Uterus (tissue), 4 donors: Measurements from ENCODE around the gene ITPR3. TPM values are rescaled to one million over a fixed set of nuclear protein-coding genes. Genes with fewer than 3 reads are reported as not detected.

Source experiments
- DNase-seq, 2 donors: peaks; one replicate each; pipeline ENCODE4 v3.0.0-alpha.2; 2019 to 2020
- H3K27ac ChIP-seq, 2 donors: fragments of 200-600 bp; sonication (generic); 1 replicate in 1 of 2; 2 replicates in 1 of 2; pipeline ENCODE4 v1.5.1; 2016 to 2018
- H3K27me3 ChIP-seq, 2 donors: fragments of 200-600 bp; sonication (generic); one replicate each; pipeline ENCODE4 v1.5.1; 2018 to 2019; ENCODE audit warnings: control low read depth in 1 of 2
- H3K36me3 ChIP-seq, 2 donors: fragments of 200-600 bp; sonication (generic); one replicate each; pipeline ENCODE4 v1.5.1; 2019; ENCODE audit warnings: control low read depth in 1 of 2
- H3K4me1 ChIP-seq, 2 donors: fragments of 200-600 bp; sonication (generic); one replicate each; pipeline ENCODE4 v1.5.1; 2018 to 2019; ENCODE audit warnings: control low read depth in 1 of 2
- H3K4me3 ChIP-seq, 2 donors: fragments of 200-600 bp; sonication (generic); 1 replicate in 1 of 2; 2 replicates in 1 of 2; pipeline ENCODE4 v1.5.1; 2018 to 2019; ENCODE audit warnings: mild to moderate bottlenecking in 1 of 2
- H3K9me3 ChIP-seq, 2 donors: fragments of 200-600 bp; sonication (generic); one replicate each; pipeline ENCODE4 v1.5.1; 2019; ENCODE audit warnings: control low read depth in 1 of 2
- POLR2A ChIP-seq, 2 donors: fragments of 450-650 bp; IDR thresholded peaks; one replicate each; pipeline ENCODE4 v1.6.1; 2016; ENCODE audit warnings: antibody characterized with exemption in 2 of 2, mild to moderate bottlenecking in 1 of 2, moderate library complexity in 1 of 2
- intact Hi-C: fragments of 100-400 bp; cut with DNase I; formaldehyde crosslinking; loops from one replicate; pipeline ENCODE4 v1.15.1; 2023; ENCODE audit warnings: low total_unique reads
- total RNA-seq, 4 donors: library from RNA; depleted of rRNA in 3 of 4; stranded (reverse); fragments of >200 nt in 3 of 4; gene quantifications; one replicate each; pipeline versions ENCODE4 v1.1.0 to v1.2.4, GENCODE V29; 2014 to 2023
- TF ChIP-seq, protein P1 (sequence below), 4 experiments: fragments of 200-600 bp in 2 of 4; fragments of 450-650 bp in 2 of 4; sonication (generic) in 2 of 4; IDR thresholded peaks; one replicate each; pipeline ENCODE4 v1.5.1; 2016 to 2019; ENCODE audit warnings: antibody characterized with exemption in 4 of 4, mild to moderate bottlenecking in 2 of 4, moderate library complexity in 1 of 4
- donor health status: DM: yes; HTN: yes; CAD: no.

The ITPR3 gene
- total RNA-seq, 4 donors from 2014 or later: 11.2 to 27.6 (median 16.1) TPM

GRCh38 chr6:33731751-33732282 is 110.7 kb downstream of the ITPR3 start:
- H3K4me1 ChIP-seq: no peaks in the 10 kb centered on the region
- H3K27ac ChIP-seq: no peak overlapping the region
- H3K9me3 ChIP-seq: no peaks in the 10 kb centered on the region
- DNase-seq: no peak
- H3K4me3 ChIP-seq: no peak overlapping the region
- TF ChIP-seq, protein P1, sequence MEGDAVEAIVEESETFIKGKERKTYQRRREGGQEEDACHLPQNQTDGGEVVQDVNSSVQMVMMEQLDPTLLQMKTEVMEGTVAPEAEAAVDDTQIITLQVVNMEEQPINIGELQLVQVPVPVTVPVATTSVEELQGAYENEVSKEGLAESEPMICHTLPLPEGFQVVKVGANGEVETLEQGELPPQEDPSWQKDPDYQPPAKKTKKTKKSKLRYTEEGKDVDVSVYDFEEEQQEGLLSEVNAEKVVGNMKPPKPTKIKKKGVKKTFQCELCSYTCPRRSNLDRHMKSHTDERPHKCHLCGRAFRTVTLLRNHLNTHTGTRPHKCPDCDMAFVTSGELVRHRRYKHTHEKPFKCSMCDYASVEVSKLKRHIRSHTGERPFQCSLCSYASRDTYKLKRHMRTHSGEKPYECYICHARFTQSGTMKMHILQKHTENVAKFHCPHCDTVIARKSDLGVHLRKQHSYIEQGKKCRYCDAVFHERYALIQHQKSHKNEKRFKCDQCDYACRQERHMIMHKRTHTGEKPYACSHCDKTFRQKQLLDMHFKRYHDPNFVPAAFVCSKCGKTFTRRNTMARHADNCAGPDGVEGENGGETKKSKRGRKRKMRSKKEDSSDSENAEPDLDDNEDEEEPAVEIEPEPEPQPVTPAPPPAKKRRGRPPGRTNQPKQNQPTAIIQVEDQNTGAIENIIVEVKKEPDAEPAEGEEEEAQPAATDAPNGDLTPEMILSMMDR (IDR thresholded peaks at IDR 0.05): no peak
- TF ChIP-seq POLR2A (IDR thresholded peaks at IDR 0.05): no peak
- H3K27me3 ChIP-seq: no peaks in the 10 kb centered on the region
- no peaks in the 10 kb centered on the region for H3K36me3 ChIP-seq
- intact Hi-C loops: no loop called here

DNA sequence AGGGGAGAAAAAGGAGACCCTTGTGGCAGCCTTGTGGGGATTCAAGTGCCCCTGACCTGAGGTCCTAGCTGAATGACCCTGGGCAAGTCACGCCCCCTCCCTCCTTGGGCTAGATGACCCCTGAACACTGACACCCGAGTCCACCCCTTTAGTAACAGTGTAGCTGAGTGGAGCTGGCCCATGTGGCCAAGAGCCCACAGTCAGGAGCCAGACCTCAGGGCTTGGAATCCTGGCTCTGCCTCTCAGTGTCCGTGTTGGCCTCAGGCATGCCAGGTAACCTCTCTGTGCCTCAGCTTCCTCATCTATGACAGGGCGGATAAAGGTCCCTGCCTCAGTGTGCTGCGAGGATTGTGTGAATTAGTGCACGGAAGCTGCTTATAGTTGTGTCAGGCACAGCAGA is 111.3 kb downstream of the ITPR3 start:
- no peak for TF ChIP-seq POLR2A (IDR thresholded peaks at IDR 0.05)
- TF ChIP-seq, protein P1 (IDR thresholded peaks at IDR 0.05): no peak
- Histone ChIP-seq H3K27ac (no peak overlapping the region), H3K9me3 (no peaks in the 10 kb centered on the region), H3K36me3 (no peaks in the 10 kb centered on the region), H3K27me3 (no peaks in the 10 kb centered on the region), H3K4me3 (no peak overlapping the region), H3K4me1 (no peaks in the 10 kb centered on the region)
- intact Hi-C loops: no loop called here
- no peak for DNase-seq

- H3K4me3 ChIP-seq: no peak overlapping the region
- DNase-seq: no peak
- H3K27me3 ChIP-seq: no peaks in the 10 kb centered on the region
- H3K4me1 ChIP-seq: no peaks in the 10 kb centered on the region
- intact Hi-C loops: no loop called here
- H3K36me3 ChIP-seq: no peaks in the 10 kb centered on the region
- no peaks in the 10 kb centered on the region for H3K9me3 ChIP-seq
- H3K27ac ChIP-seq: no peak overlapping the region
- TF ChIP-seq POLR2A (IDR thresholded peaks at IDR 0.05): no peak
- TF ChIP-seq, protein P1 (IDR thresholded peaks at IDR 0.05): no peak
These were observed 111.9 kb downstream of the ITPR3 start for GRCh38 chr6:33732817-33733708.

DNA sequence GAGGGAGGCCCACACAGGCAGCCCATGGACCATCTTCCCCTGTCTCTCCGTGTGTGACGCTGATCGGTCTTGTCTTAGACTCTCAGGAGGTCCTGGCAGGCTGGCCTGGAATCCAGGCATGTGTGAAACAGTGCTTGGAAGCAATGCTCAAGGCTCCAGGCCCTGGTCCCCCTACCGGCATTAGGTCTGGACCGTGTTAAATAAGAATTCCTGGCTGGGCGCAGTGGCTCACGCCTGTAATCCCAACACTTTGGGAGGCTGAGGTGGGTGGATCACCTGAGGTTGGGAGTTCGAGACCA is 112.5 kb downstream of the ITPR3 start:
- Histone ChIP-seq H3K36me3 (no peaks in the 10 kb centered on the region), H3K9me3 (no peaks in the 10 kb centered on the region), H3K27me3 (no peaks in the 10 kb centered on the region), H3K27ac (no peak overlapping the region), H3K4me1 (no peaks in the 10 kb centered on the region), H3K4me3 (no peak overlapping the region)
- intact Hi-C loops: no loop called here
- no peak for DNase-seq
- TF ChIP-seq, protein P1 (IDR thresholded peaks at IDR 0.05): no peak
- TF ChIP-seq POLR2A (IDR thresholded peaks at IDR 0.05): no peak

- DNase-seq: no peak
- intact Hi-C loops: no loop called here
- Histone ChIP-seq H3K4me1 (no peaks in the 10 kb centered on the region), H3K36me3 (no peaks in the 10 kb centered on the region), H3K27ac (no peak overlapping the region), H3K27me3 (no peaks in the 10 kb centered on the region), H3K4me3 (no peak overlapping the region), H3K9me3 (no peaks in the 10 kb centered on the region)
- no peak for TF ChIP-seq POLR2A (IDR thresholded peaks at IDR 0.05)
- TF ChIP-seq, protein P1 (IDR thresholded peaks at IDR 0.05): no peak
These were observed 114.1 kb downstream of the ITPR3 start for GRCh38 chr6:33735216-33735615.
